Measurements from ENCODE around the gene SLC12A9.

Gene SLC12A9

GRCh38 chr7:100881136-100881535 is 28.6 kb downstream of the SLC12A9 start:
- H2BK5ac ChIP-seq (ENCODE audit: low read depth, low read length, poor library complexity, severe bottlenecking), result no peak overlapping the region
- H3K36me3 ChIP-seq (ENCODE audit: control insufficient read depth in 1 of 2, insufficient read depth in 2 of 2, low read depth in 1 of 2, low read length in 2 of 2), result peaks cover 79 to 92% of the 10 kb centered on the region in 2 experiments
- no peak overlapping the region for H2BK12ac ChIP-seq (ENCODE audit: low read length in 2 of 2)
- H3K79me1 ChIP-seq (replicated peaks; ENCODE audit: low read length, poor library complexity, severe bottlenecking), result peaks cover 33% of the 10 kb centered on the region
- H3K27ac ChIP-seq (ENCODE audit: low read length, poor library complexity, severe bottlenecking), result no peak overlapping the region
- WGBS, result 98% methylated on average over 20 of the region's 20 CpGs
- no peaks in the 10 kb centered on the region for H3K27me3 ChIP-seq (ENCODE audit: control insufficient read depth in 1 of 2, insufficient read depth in 1 of 2, low read length in 2 of 2)
- H2AFZ ChIP-seq (ENCODE audit: low read depth, low read length), result no peak overlapping the region
- no peaks in the 10 kb centered on the region for H3K9me3 ChIP-seq (ENCODE audit: control insufficient read depth, low read length)
- H3K4me3 ChIP-seq (ENCODE audit: insufficient read depth in 1 of 2, low read depth in 1 of 2, low read length in 2 of 2), result no peak overlapping the region
- no peak overlapping the region for H3K4me2 ChIP-seq (ENCODE audit: low read length, poor library complexity, severe bottlenecking)
- no peak for DNase-seq
- H3K23ac ChIP-seq (ENCODE audit: low read length in 2 of 2), result no peak overlapping the region
- no peak overlapping the region for H2BK15ac ChIP-seq (ENCODE audit: low read depth, poor library complexity, severe bottlenecking)
- H2BK120ac ChIP-seq (ENCODE audit: low read depth, low read length), result no peak overlapping the region
- peaks cover 13% of the 10 kb centered on the region for H3K4me1 ChIP-seq (ENCODE audit: control insufficient read depth, insufficient read depth, low read depth, low read length)
- no peak overlapping the region for H3K4ac ChIP-seq (ENCODE audit: low read depth in 1 of 2, low read length in 2 of 2)
- no peak overlapping the region for H2AK5ac ChIP-seq (ENCODE audit: low read length, severe bottlenecking)
- H3K9ac ChIP-seq (ENCODE audit: low read length), result no peak overlapping the region
- H4K91ac ChIP-seq (ENCODE audit: low read length), result no peak overlapping the region
- H4K8ac ChIP-seq (ENCODE audit: low read length), result no peak overlapping the region
- no peak overlapping the region for H3K14ac ChIP-seq (ENCODE audit: low read length in 2 of 2)
- no peak overlapping the region for H3K18ac ChIP-seq (ENCODE audit: low read depth in 1 of 2, low read length in 2 of 2)

GRCh38 chr7:100882201-100882600 is 29.7 kb downstream of the SLC12A9 start:
- Histone ChIP-seq H2BK12ac (ENCODE audit: low read length in 2 of 2) (no peak overlapping the region), H4K8ac (ENCODE audit: low read length) (peak overlapping the region; percentile 45), H3K23ac (ENCODE audit: low read length in 2 of 2) (no peak overlapping the region), H3K27me3 (ENCODE audit: control insufficient read depth in 1 of 2, insufficient read depth in 1 of 2, low read length in 2 of 2) (no peaks in the 10 kb centered on the region), H3K9ac (ENCODE audit: low read length) (no peak overlapping the region), H3K14ac (ENCODE audit: low read length in 2 of 2) (no peak overlapping the region), H2BK120ac (ENCODE audit: low read depth, low read length) (no peak overlapping the region), H2AK5ac (ENCODE audit: low read length, severe bottlenecking) (no peak overlapping the region), H3K4me3 (ENCODE audit: insufficient read depth in 1 of 2, low read depth in 1 of 2, low read length in 2 of 2) (no peak overlapping the region), H3K4ac (ENCODE audit: low read depth in 1 of 2, low read length in 2 of 2) (no peak overlapping the region), H4K91ac (ENCODE audit: low read length) (no peak overlapping the region), H3K18ac (ENCODE audit: low read depth in 1 of 2, low read length in 2 of 2) (no peak overlapping the region), H2BK5ac (ENCODE audit: low read depth, low read length, poor library complexity, severe bottlenecking) (no peak overlapping the region), H3K79me1 (replicated peaks; ENCODE audit: low read length, poor library complexity, severe bottlenecking) (peaks cover 33% of the 10 kb centered on the region), H3K36me3 (ENCODE audit: control insufficient read depth in 1 of 2, insufficient read depth in 2 of 2, low read depth in 1 of 2, low read length in 2 of 2) (peaks cover 89 to 92% of the 10 kb centered on the region in 2 experiments), H2AFZ (ENCODE audit: low read depth, low read length) (no peak overlapping the region), H3K4me2 (ENCODE audit: low read length, poor library complexity, severe bottlenecking) (no peak overlapping the region), H3K9me3 (ENCODE audit: control insufficient read depth, low read length) (no peaks in the 10 kb centered on the region), H2BK15ac (ENCODE audit: low read depth, poor library complexity, severe bottlenecking) (no peak overlapping the region), H3K27ac (ENCODE audit: low read length, poor library complexity, severe bottlenecking) (no peak overlapping the region), H3K4me1 (ENCODE audit: control insufficient read depth, insufficient read depth, low read depth, low read length) (peaks cover 9% of the 10 kb centered on the region)
- 94% methylated on average over 8 of the region's 9 CpGs for WGBS
- DNase-seq, result no peak

- Histone ChIP-seq H3K14ac (ENCODE audit: low read length in 2 of 2) (no peak overlapping the region), H3K9me3 (ENCODE audit: control insufficient read depth, low read length) (no peaks in the 10 kb centered on the region), H3K79me1 (replicated peaks; ENCODE audit: low read length, poor library complexity, severe bottlenecking) (peaks cover 34% of the 10 kb centered on the region), H4K91ac (ENCODE audit: low read length) (no peak overlapping the region), H3K27me3 (ENCODE audit: control insufficient read depth in 1 of 2, insufficient read depth in 1 of 2, low read length in 2 of 2) (no peaks in the 10 kb centered on the region), H3K27ac (ENCODE audit: low read length, poor library complexity, severe bottlenecking) (no peak overlapping the region), H2BK15ac (ENCODE audit: low read depth, poor library complexity, severe bottlenecking) (no peak overlapping the region), H3K23ac (ENCODE audit: low read length in 2 of 2) (no peak overlapping the region), H2BK12ac (ENCODE audit: low read length in 2 of 2) (no peak overlapping the region), H4K8ac (ENCODE audit: low read length) (no peak overlapping the region), H3K36me3 (ENCODE audit: control insufficient read depth in 1 of 2, insufficient read depth in 2 of 2, low read depth in 1 of 2, low read length in 2 of 2) (peaks cover 91 to 94% of the 10 kb centered on the region in 2 experiments), H3K18ac (ENCODE audit: low read depth in 1 of 2, low read length in 2 of 2) (no peak overlapping the region), H2BK5ac (ENCODE audit: low read depth, low read length, poor library complexity, severe bottlenecking) (no peak overlapping the region), H2BK120ac (ENCODE audit: low read depth, low read length) (no peak overlapping the region), H3K4me3 (ENCODE audit: insufficient read depth in 1 of 2, low read depth in 1 of 2, low read length in 2 of 2) (no peak overlapping the region), H3K4me1 (ENCODE audit: control insufficient read depth, insufficient read depth, low read depth, low read length) (peaks cover 8% of the 10 kb centered on the region), H2AK5ac (ENCODE audit: low read length, severe bottlenecking) (no peak overlapping the region), H3K4ac (ENCODE audit: low read depth in 1 of 2, low read length in 2 of 2) (no peak overlapping the region), H3K9ac (ENCODE audit: low read length) (peak overlapping the region; percentile 45), H3K4me2 (ENCODE audit: low read length, poor library complexity, severe bottlenecking) (no peak overlapping the region), H2AFZ (ENCODE audit: low read depth, low read length) (no peak overlapping the region)
- 97% methylated on average over 24 of the region's 24 CpGs for WGBS
- DNase-seq, result no peak
Observed at GRCh38 chr7:100882785-100883526, 30.4 kb downstream of the SLC12A9 start.

GRCh38 chr7:100884736-100885439 is 32.4 kb downstream of the SLC12A9 start:
- WGBS, result 93% methylated on average over 24 of the region's 29 CpGs
- no peak overlapping the region for H2BK15ac ChIP-seq (ENCODE audit: low read depth, poor library complexity, severe bottlenecking)

More at GRCh38 chr7:100884736-100885439, 32.4 kb downstream of the SLC12A9 start:
- Histone ChIP-seq H3K4me1 (ENCODE audit: control insufficient read depth, insufficient read depth, low read depth, low read length) (peaks cover 19% of the 10 kb centered on the region), H3K27me3 (ENCODE audit: control insufficient read depth in 1 of 2, insufficient read depth in 1 of 2, low read length in 2 of 2) (no peaks in the 10 kb centered on the region), H3K79me1 (replicated peaks; ENCODE audit: low read length, poor library complexity, severe bottlenecking) (peaks cover 35% of the 10 kb centered on the region), H3K4me2 (ENCODE audit: low read length, poor library complexity, severe bottlenecking) (no peak overlapping the region), H4K91ac (ENCODE audit: low read length) (no peak overlapping the region), H3K27ac (ENCODE audit: low read length, poor library complexity, severe bottlenecking) (no peak overlapping the region), H3K23ac (ENCODE audit: low read length in 2 of 2) (no peak overlapping the region), H3K9ac (ENCODE audit: low read length) (no peak overlapping the region), H4K8ac (ENCODE audit: low read length) (no peak overlapping the region), H2BK12ac (ENCODE audit: low read length in 2 of 2) (no peak overlapping the region), H3K9me3 (ENCODE audit: control insufficient read depth, low read length) (no peaks in the 10 kb centered on the region), H3K18ac (ENCODE audit: low read depth in 1 of 2, low read length in 2 of 2) (no peak overlapping the region), H2AFZ (ENCODE audit: low read depth, low read length) (no peak overlapping the region), H2AK5ac (ENCODE audit: low read length, severe bottlenecking) (no peak overlapping the region), H2BK5ac (ENCODE audit: low read depth, low read length, poor library complexity, severe bottlenecking) (no peak overlapping the region), H3K4me3 (ENCODE audit: insufficient read depth in 1 of 2, low read depth in 1 of 2, low read length in 2 of 2) (no peak overlapping the region), H3K4ac (ENCODE audit: low read depth in 1 of 2, low read length in 2 of 2) (no peak overlapping the region), H2BK120ac (ENCODE audit: low read depth, low read length) (no peak overlapping the region), H3K36me3 (ENCODE audit: control insufficient read depth in 1 of 2, insufficient read depth in 2 of 2, low read depth in 1 of 2, low read length in 2 of 2) (peaks cover 84 to 88% of the 10 kb centered on the region in 2 experiments), H3K14ac (ENCODE audit: low read length in 2 of 2) (no peak overlapping the region)
- no peak for DNase-seq
